Osteoblast (primary cell): Measurements from ENCODE around the gene MMP28. TPM values are rescaled to one million over a fixed set of nuclear protein-coding genes. Genes with fewer than 3 reads are reported as not detected.

Source experiments
- DNase-seq: peaks from one replicate; pipeline ENCODE4 v3.0.0; 2011; ENCODE audit warnings: low spot score, mixed read lengths; ENCODE audit not compliant: insufficient read length; ENCODE audit errors: missing footprints
- H2AFZ ChIP-seq: 2 replicates; pipeline ENCODE4 v1.6.0; 2011; ENCODE audit warnings: mild to moderate bottlenecking, low read length
- H3K27ac ChIP-seq: 2 replicates; pipeline ENCODE4 v1.5.1; 2011; ENCODE audit warnings: mild to moderate bottlenecking, low read depth, low read length, moderate library complexity
- H3K27me3 ChIP-seq: 2 replicates; pipeline ENCODE4 v1.6.0; 2012; ENCODE audit warnings: mild to moderate bottlenecking, control low read depth, inconsistent platforms, low read length, moderate library complexity; ENCODE audit not compliant: insufficient read depth
- H3K36me3 ChIP-seq: 2 replicates; pipeline ENCODE4 v1.5.1; 2011; ENCODE audit warnings: mild to moderate bottlenecking, low read length, control low read depth, moderate library complexity; ENCODE audit not compliant: insufficient read depth
- H3K4me1 ChIP-seq: 2 replicates; pipeline ENCODE4 v1.5.1; 2011; ENCODE audit warnings: mild to moderate bottlenecking, low read length, control low read depth, moderate library complexity; ENCODE audit not compliant: insufficient read depth
- H3K4me2 ChIP-seq: 2 replicates; pipeline ENCODE4 v1.6.0; 2011; ENCODE audit warnings: mild to moderate bottlenecking, low read length; ENCODE audit not compliant: insufficient read depth
- H3K4me3 ChIP-seq: fragments of 200-600 bp; sonication (generic); 3 replicates; pipeline ENCODE4 v1.5.1; 2012; ENCODE audit warnings: mild to moderate bottlenecking, low read length, inconsistent platforms; ENCODE audit not compliant: insufficient read depth
- H3K79me2 ChIP-seq: 2 replicates; pipeline ENCODE4 v1.6.0; 2012; ENCODE audit warnings: mild to moderate bottlenecking, low read length, control low read depth, inconsistent platforms; ENCODE audit not compliant: insufficient read depth
- H3K9me3 ChIP-seq: 2 replicates; pipeline ENCODE4 v1.5.1; 2011; ENCODE audit warnings: low read depth, low read length, control low read depth
- H4K20me1 ChIP-seq: 2 replicates; pipeline ENCODE4 v1.6.0; 2012; ENCODE audit warnings: mild to moderate bottlenecking, low read length, control low read depth; ENCODE audit not compliant: insufficient read depth
- CTCF ChIP-seq: IDR thresholded peaks from 2 replicates; pipeline ENCODE4 v1.5.1; 2011; ENCODE audit warnings: mild to moderate bottlenecking, low read depth, low read length, moderate library complexity; ENCODE audit errors: extremely low read depth
- total RNA-seq: library from RNA; depleted of rRNA; stranded (reverse); fragments of >200 nt; gene quantifications from 2 replicates; pipeline ENCODE4 v1.2.3, GENCODE V29; 2012

MMP28 gene
- total RNA-seq, 1 donor, result 1.8 TPM

GRCh38 chr17:35819455-35819854, 24.0 kb upstream of the MMP28 start:
- no peak for DNase-seq
- peaks cover 65% of the 10 kb centered on the region for H3K36me3 ChIP-seq

GRCh38 chr17:35817196-35817595, 21.8 kb upstream of the MMP28 start:
- H3K27me3 ChIP-seq, result no peaks in the 10 kb centered on the region
- H3K36me3 ChIP-seq, result peaks cover 46% of the 10 kb centered on the region
- H2AFZ ChIP-seq, result no peak overlapping the region
- no peak for DNase-seq
- no peak overlapping the region for H3K4me2 ChIP-seq
- H3K4me3 ChIP-seq, result no peak overlapping the region
- peaks cover 36% of the 10 kb centered on the region for H4K20me1 ChIP-seq
- TF ChIP-seq CTCF, result no peak
- H3K27ac ChIP-seq, result no peak overlapping the region
- peaks cover 84% of the 10 kb centered on the region for H3K79me2 ChIP-seq
- no peaks in the 10 kb centered on the region for H3K9me3 ChIP-seq
- H3K4me1 ChIP-seq, result no peaks in the 10 kb centered on the region

More at GRCh38 chr17:35819455-35819854, 24.0 kb upstream of the MMP28 start:
- Histone ChIP-seq H3K4me3 (no peak overlapping the region), H3K4me1 (no peaks in the 10 kb centered on the region), H3K27ac (no peak overlapping the region), H3K4me2 (no peak overlapping the region), H3K27me3 (no peaks in the 10 kb centered on the region), H4K20me1 (peaks cover 32% of the 10 kb centered on the region), H2AFZ (no peak overlapping the region), H3K79me2 (peaks cover 74% of the 10 kb centered on the region), H3K9me3 (no peaks in the 10 kb centered on the region)
- TF ChIP-seq CTCF, result no peak

GRCh38 chr17:35816723-35817122, 21.3 kb upstream of the MMP28 start:
- Histone ChIP-seq H2AFZ (no peak overlapping the region), H3K9me3 (no peaks in the 10 kb centered on the region), H3K27me3 (no peaks in the 10 kb centered on the region), H4K20me1 (peaks cover 41% of the 10 kb centered on the region), H3K79me2 (peaks cover 89% of the 10 kb centered on the region), H3K4me3 (no peak overlapping the region), H3K4me1 (peaks cover 4% of the 10 kb centered on the region), H3K4me2 (no peak overlapping the region), H3K36me3 (peaks cover 41% of the 10 kb centered on the region), H3K27ac (no peak overlapping the region)
- no peak for TF ChIP-seq CTCF
- DNase-seq, result no peak

DNA sequence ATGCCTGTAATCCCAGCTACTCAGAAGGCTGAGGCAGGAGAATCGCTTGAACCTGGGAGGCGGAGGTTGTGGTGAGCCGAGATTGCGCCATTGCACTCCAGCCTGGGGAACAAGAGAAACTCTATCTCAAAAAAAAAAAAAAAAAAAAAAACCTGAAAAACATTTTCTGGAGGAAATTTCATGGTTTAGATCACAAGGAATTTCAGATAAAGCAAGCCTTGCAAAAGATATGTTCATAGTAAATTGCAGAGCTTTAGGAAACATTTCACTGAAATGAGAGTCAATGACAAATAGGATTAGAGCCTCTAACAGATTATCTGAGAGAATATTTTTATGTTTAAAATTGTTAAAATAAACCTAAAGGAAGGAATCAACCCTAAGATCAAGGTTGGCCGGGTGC, 17.0 kb upstream of the MMP28 start:
- H2AFZ ChIP-seq, result no peak overlapping the region
- H3K9me3 ChIP-seq, result no peaks in the 10 kb centered on the region
- no peak overlapping the region for H3K4me3 ChIP-seq
- H3K4me1 ChIP-seq, result peaks cover 34% of the 10 kb centered on the region
- no peak for TF ChIP-seq CTCF
- H3K79me2 ChIP-seq, result peaks cover 82% of the 10 kb centered on the region
- H3K36me3 ChIP-seq, result peaks cover 10% of the 10 kb centered on the region
- no peak overlapping the region for H3K27ac ChIP-seq
- H4K20me1 ChIP-seq, result peaks cover 45% of the 10 kb centered on the region
- H3K27me3 ChIP-seq, result no peaks in the 10 kb centered on the region
- peak overlapping the region; percentile 26 for H3K4me2 ChIP-seq
- no peak for DNase-seq
